ENCODE results near the gene LSR.

The LSR gene

GRCh38 chr19:35249146-35249847 lies 495 bp downstream of the LSR start:
- DNase-seq: no peak

GRCh38 chr19:35249848-35250711 lies 1.3 kb downstream of the LSR start:
- DNase-seq: no peak

- DNase-seq: no peak
Measured at GRCh38 chr19:35251456-35251855, 2.7 kb downstream of the LSR start.

DNA sequence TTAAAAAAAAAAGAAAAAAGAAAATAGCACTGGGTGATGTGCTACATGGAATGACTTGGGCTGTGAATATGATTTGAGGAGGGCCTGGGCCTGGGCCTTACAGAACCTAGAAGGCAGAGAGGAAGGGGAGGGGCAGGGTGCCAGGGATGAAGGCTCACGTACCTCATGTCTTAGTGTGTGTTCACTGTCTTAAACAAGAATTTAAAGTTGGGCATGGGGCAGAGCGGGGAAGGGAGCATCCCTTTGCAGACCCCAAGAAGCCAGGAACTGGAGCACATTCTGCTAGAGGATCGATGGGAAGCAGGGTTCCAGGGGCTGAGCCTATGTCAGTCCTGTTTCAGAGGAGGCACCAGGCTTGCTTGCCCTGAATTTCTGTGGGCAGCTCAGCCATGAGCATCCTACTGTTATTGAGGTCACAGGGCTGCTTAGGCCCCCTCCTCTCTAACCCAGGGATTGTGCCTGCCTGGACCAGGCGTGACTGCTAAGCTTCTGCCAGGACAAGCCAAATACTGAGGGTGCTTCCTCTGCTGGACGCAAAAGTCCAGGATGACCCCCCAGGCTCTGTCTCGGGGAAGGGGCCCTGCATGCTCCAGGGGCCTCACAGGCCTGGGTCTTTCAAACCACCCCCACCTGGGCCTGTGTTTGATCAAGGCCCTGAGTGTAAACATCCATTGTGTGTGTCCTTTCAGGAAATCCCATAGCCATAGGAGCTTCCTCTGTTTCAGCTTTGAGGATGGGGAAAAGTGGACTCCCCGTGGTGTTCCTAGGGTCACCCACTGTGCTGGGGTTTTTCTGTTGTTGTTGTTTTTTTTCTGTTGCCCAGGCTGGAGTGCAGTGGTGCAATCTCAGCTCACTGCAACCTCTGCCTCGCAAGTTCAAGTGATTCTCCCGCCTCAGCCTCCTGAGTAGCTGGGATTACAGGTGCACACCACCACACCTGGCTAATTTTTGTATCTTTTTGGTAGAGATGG lies 4.8 kb downstream of the LSR start:
- DNase-seq: no peak

DNA sequence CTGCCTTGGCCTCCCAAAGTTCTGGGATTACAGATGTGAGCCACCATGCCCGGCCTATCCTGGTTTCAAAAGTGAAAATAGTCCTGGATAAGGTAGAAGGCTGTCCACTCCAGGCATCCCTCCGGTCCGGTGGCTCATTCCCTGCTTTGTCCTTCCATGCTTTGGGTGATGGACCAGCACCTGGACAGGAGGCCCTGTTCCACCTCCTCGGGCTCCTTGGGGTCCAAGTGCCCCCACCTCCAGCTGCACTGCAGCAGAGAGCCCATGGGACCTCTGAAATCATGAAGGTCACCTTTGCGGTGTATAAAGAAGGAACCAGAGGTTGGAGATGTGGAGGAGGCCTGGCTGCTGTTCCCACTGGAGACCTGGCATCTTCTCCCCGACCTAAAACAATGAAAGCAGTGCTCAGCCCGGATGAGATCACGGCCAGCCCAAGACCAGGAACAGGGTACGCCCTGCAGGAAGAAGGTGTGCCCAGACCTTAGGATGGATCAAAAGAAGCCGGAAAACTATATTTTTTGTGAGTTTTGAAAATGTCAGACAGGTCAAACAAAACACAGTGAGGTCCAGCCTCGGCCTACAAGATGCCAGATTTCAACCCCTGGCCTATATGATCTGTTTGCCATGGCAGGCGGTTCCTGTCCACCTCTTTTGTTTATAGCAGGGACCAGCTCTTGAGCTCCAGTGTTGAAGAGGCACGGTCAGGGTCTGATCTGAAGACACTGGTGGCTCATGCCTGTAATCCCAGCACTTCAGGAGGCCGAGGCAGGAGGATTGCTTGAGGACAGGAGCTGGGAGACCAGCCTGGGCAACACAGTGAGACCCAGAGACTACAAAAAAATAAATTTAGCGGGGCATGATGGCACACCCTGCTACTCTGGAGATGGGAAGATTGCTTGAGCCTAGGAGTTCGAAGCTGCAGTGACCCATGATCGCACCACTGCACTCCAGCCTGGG lies 5.8 kb downstream of the LSR start:
- no peak for DNase-seq

DNA sequence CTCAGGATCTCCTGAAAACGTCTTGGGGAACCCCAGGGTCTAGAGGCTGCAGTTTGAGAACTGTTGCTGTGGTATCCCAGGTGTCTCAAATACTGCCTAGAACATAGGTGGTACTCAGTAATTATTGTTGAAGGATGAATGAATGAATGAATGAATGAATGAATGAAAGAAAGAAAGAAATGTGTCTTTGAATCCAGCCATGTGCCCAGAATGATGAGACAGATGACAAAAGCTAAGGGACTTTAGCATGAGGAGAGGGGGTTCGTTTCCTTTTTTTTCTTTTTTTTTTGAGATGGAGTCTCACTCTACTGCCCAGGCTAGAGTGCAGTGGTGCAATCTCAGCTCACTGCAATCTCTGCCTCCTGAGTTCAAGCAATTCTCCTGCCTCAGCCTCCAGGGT lies 7.8 kb downstream of the LSR start:
- DNase-seq: no peak

GRCh38 chr19:35257113-35257461 lies 8.3 kb downstream of the LSR start:
- DNase-seq: no peak

DNA sequence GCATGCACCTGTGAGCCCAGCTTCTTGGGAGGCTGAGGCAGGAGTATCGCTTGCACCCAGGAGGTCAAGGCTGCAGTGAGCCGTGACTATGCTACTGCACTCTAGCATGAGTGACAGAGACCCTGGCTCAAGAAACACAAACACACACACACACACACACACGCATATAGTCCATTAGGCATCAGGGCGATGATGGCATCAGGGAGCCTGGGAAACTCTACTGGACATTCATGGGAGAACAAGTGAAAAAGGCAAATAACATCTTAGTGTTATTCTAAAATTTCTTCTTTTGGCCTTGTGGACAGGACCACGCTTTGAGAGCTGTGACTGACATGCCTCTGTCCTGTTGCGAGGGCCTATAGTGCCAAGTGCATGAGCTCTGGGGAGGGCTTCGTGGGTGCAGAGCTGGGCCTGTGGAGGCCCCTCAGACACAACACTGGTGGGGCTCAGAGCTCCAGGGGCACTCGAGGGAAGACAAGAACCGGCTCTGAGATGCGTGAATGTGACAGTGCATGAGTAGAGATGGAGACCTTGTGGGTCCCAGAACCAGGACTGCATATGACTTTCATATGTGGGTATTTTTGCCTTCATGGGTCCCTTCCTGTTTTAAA lies 12.0 kb downstream of the LSR start:
- no peak for DNase-seq

- DNase-seq: no peak
Measured at GRCh38 chr19:35261356-35262100, 12.7 kb downstream of the LSR start.

DNA sequence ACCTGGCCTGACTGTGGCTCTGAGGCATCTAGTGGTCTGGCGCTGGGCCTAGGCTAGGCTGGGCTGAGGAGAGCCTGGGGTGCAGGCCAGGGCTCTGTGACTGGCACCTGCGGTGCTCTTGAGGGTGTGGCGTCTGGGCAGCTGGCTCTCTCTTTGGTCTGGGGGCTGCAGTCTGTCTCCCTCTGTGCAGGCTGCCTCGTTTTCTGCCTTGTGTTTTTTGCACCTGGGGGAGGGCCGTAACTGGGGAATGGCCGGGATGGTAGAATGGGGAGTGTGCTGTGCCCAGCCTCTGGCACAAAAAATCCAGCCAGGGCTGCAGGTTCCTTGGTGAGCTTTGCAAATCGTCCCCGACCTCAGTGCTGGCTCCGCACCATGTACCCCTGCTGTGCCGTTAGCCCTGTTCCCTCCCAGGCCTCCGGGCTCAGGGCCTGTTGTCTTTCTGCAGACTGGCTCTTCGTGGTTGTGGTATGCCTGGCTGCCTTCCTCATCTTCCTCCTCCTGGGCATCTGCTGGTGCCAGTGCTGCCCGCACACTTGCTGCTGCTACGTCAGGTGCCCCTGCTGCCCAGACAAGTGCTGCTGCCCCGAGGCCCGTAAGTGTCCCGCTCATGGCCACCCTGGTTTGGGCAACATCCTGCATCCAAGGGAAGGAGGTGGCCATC lies 13.4 kb downstream of the LSR start:
- no peak for DNase-seq

DNA sequence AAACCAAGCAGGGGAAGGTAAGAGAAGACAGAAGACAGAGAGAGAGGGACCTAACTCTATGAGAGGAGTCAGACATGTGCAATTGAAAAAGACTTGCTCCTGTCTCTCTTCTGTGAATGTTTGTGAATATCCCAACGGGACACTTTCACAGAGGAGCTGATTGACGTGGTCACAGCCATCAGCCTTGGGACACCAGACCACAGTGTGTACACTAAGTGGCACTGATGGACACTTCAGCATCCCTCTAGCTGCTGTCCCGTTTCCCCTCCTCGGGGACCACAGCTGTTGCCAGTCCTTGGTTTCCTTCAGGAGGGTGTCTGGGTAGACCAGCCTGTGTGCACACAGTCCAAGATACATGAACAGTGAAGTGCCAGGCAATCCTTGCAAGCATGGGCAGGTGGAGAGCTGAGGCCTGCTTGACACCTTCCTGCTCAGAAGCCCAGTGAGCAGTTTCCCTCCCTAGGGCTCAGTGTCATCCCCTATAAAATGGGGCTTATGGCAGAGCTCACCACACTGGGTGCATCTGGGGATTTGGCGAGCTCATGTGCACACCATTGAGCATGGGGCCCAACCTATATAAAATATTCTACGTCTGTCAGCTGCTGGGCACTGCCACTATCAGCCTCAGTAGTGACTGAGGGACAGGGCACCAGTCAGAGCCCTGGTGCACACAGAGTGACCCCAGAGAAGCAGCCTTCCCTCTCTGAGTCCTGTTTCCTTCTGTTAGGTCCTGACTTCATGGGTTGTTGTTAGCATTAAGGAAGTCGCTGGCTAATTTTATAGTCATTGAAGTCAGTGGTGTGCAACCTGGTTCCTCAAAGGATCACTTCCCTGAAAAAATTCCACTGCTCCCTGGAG lies 15.7 kb downstream of the LSR start:
- DNase-seq: no peak

GRCh38 chr19:35265126-35265899 lies 16.5 kb downstream of the LSR start:
- no peak for DNase-seq

DNA sequence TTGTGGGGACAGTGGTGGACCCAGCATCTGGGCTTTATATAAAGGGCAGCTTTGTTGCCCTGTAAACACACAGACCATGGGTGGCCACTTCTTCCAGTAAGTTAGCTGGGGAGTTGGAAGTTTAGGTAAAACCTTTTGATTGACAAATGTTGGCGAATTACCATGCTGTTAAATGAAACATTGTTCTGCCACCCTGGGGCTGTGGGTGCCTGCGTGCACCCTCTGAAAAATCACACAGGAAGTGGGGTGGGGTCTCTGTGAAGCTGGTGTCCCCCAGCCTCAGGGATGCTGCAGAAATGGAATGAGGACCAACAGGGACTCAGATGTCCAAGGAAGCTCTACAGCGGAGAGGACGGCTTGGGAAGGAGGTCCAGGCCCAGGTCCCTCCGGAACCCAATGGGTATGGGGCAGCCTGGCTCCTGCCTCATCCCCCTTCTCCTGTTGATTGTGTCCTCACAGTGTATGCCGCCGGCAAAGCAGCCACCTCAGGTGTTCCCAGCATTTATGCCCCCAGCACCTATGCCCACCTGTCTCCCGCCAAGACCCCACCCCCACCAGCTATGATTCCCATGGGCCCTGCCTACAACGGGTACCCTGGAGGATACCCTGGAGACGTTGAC lies 17.2 kb downstream of the LSR start:
- no peak for DNase-seq

DNA sequence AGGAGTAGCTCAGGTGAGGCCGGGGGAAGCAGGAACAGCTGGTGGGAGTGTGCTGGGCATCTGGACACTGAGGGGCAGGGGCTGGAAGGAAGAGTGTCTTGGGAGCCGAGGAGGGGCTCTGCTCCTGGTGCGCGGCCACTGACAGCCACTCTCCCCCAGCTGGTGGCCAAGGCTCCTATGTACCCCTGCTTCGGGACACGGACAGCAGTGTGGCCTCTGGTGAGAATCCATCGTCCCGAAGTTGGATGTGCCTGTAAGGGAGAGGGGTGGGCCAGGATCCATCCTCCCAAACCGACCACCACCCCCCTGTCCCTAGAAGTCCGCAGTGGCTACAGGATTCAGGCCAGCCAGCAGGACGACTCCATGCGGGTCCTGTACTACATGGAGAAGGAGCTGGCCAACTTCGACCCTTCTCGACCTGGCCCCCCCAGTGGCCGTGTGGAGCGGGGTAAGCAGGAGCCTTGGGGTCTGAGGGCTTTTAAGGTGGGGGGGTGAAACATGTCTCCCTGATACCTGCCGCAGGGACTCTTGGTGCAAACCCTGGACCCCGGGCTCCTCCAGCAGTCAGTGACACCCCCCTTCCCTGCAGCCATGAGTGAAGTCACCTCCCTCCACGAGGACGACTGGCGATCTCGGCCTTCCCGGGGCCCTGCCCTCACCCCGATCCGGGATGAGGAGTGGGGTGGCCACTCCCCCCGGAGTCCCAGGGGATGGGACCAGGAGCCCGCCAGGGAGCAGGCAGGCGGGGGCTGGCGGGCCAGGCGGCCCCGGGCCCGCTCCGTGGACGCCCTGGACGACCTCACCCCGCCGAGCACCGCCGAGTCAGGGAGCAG lies 17.9 kb downstream of the LSR start:
- DNase-seq: no peak

DNA sequence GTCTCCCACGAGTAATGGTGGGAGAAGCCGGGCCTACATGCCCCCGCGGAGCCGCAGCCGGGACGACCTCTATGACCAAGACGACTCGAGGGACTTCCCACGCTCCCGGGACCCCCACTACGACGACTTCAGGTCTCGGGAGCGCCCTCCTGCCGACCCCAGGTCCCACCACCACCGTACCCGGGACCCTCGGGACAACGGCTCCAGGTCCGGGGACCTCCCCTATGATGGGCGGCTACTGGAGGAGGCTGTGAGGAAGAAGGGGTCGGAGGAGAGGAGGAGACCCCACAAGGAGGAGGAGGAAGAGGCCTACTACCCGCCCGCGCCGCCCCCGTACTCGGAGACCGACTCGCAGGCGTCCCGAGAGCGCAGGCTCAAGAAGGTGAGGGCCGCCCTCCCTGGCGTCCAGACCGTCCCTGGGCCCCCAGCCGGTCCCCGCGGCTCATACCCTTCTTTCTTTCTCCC lies 18.6 kb downstream of the LSR start:
- peak; percentile 53 to 58 for DNase-seq

GRCh38 chr19:35267818-35268535 lies 19.2 kb downstream of the LSR start:
- peak; percentile 63 to 75 for DNase-seq

Measured in activated CD4-positive, alpha-beta T cell treated with anti-CD3 and anti-CD28 coated beads for 4 hours (primary cell).